Esophagus muscularis mucosa (tissue), 4 donors: ENCODE data around the gene UCK2. TPM values are rescaled to one million over a fixed set of nuclear protein-coding genes. Genes with fewer than 3 reads are reported as not detected.

Experiments
- DNase-seq: peaks from one replicate; pipeline ENCODE4 v3.0.0-alpha.2; 2017; ENCODE audit errors: extremely low spot score
- H3K27ac ChIP-seq, 4 donors: fragments of 200-600 bp; sonication (generic); replicated peaks in 1 of 4; 1 replicate in 3 of 4; 2 replicates in 1 of 4; pipeline ENCODE4 v1.5.1; 2016 to 2019; ENCODE audit warnings: mild to moderate bottlenecking in 1 of 4
- H3K27me3 ChIP-seq, 4 donors: fragments of 200-600 bp; sonication (generic); one replicate each; pipeline versions ENCODE4 v1.5.1 to v1.6.0; 2016 to 2019
- H3K36me3 ChIP-seq, 4 donors: fragments of 200-600 bp; sonication (generic); one replicate each; pipeline ENCODE4 v1.5.1; 2016 to 2019
- H3K4me1 ChIP-seq, 4 donors: fragments of 200-600 bp; sonication (generic); one replicate each; pipeline ENCODE4 v1.5.1; 2016 to 2019
- H3K4me3 ChIP-seq, 4 donors: fragments of 200-600 bp; sonication (generic); 1 replicate in 2 of 4; 2 replicates in 2 of 4; pipeline ENCODE4 v1.5.1; 2016 to 2019; ENCODE audit warnings: mild to moderate bottlenecking in 4 of 4, moderate library complexity in 1 of 4
- H3K9me3 ChIP-seq, 4 donors: fragments of 200-600 bp; sonication (generic); 1 replicate in 3 of 4; 2 replicates in 1 of 4; pipeline ENCODE4 v1.5.1; 2016 to 2019
- CTCF ChIP-seq, 3 experiments: fragments of 200-600 bp in 2 of 3; fragments of 450-650 bp in 1 of 3; sonication (generic) in 2 of 3; IDR thresholded peaks; one replicate each; pipeline ENCODE4 v1.5.1; 2017 to 2019; ENCODE audit warnings: antibody characterized with exemption in 3 of 3, mild to moderate bottlenecking in 2 of 3, moderate library complexity in 1 of 3
- EP300 ChIP-seq: sonication (generic); formaldehyde crosslinking; IDR thresholded peaks from one replicate; pipeline ENCODE4 v1.6.1; 2017; ENCODE audit warnings: antibody characterized with exemption
- POLR2A ChIP-seq: fragments of 450-650 bp; IDR thresholded peaks from one replicate; pipeline ENCODE4 v1.6.1; 2017; ENCODE audit warnings: antibody characterized with exemption, moderate library complexity, mild to moderate bottlenecking, low read depth
- POLR2AphosphoS5 ChIP-seq, 2 donors: sonication (generic); formaldehyde crosslinking; IDR thresholded peaks; one replicate each; pipeline ENCODE4 v1.6.1; 2017; ENCODE audit warnings: antibody characterized with exemption in 2 of 2
- WGBS: methylation state at CpG from one replicate; pipeline ENCODE4 v1.1.5; 2018; 5-methylcytosine and 5-hydroxymethylcytosine counted together
- intact Hi-C: fragments of 100-400 bp; cut with DNase I; formaldehyde crosslinking; loops from one replicate; pipeline ENCODE4 v1.15.1; 2023
- total RNA-seq, 4 donors: library from RNA; depleted of rRNA; stranded (reverse); fragments of >200 nt; gene quantifications; one replicate each; pipeline versions ENCODE4 v1.1.0 to v1.2.1, GENCODE V29; 2016

The UCK2 gene
- total RNA-seq, 4 donors from 2014 or later = 13.7 to 33.7 (median 31.0) TPM

GRCh38 chr1:165852871-165853270 is 25.5 kb downstream of the UCK2 start:
- intact Hi-C loops = no loop called here
- DNase-seq = no peak
- H3K4me1 ChIP-seq = peaks cover 0 to 18% (median 2%) of the 10 kb centered on the region in 4 donors
- no peaks in the 10 kb centered on the region for H3K36me3 ChIP-seq
- TF ChIP-seq POLR2A (no peak), CTCF (IDR thresholded peaks at IDR 0.05) (no peak)
- H3K4me3 ChIP-seq = no peak overlapping the region
- 93% methylated on average over 2 of the region's 2 CpGs for WGBS
- no peaks in the 10 kb centered on the region for H3K27me3 ChIP-seq
- no peak overlapping the region for H3K27ac ChIP-seq
- no peaks in the 10 kb centered on the region for H3K9me3 ChIP-seq

GRCh38 chr1:165853528-165854075 is 26.2 kb downstream of the UCK2 start:
- H3K27ac ChIP-seq = no peak overlapping the region
- H3K4me3 ChIP-seq = no peak overlapping the region
- peaks cover 0 to 24% (median 2%) of the 10 kb centered on the region in 4 donors for H3K4me1 ChIP-seq
- WGBS = 88% methylated on average over 2 of the region's 2 CpGs
- H3K36me3 ChIP-seq = no peaks in the 10 kb centered on the region
- intact Hi-C loops = no loop called here
- no peaks in the 10 kb centered on the region for H3K27me3 ChIP-seq
- no peak for TF ChIP-seq CTCF (IDR thresholded peaks at IDR 0.05)
- no peak for TF ChIP-seq POLR2AphosphoS5 (IDR thresholded peaks at IDR 0.05)
- no peak for TF ChIP-seq POLR2A
- no peak for TF ChIP-seq EP300
- no peak for DNase-seq
- H3K9me3 ChIP-seq = no peaks in the 10 kb centered on the region

- no peak overlapping the region for H3K27ac ChIP-seq
- WGBS = 94% methylated on average over 5 of the region's 7 CpGs
- H3K27me3 ChIP-seq = no peaks in the 10 kb centered on the region
- H3K9me3 ChIP-seq = no peaks in the 10 kb centered on the region
- peaks cover 0 to 22% (median 2%) of the 10 kb centered on the region in 4 donors for H3K4me1 ChIP-seq
- TF ChIP-seq POLR2A (no peak), EP300 (no peak), POLR2AphosphoS5 (IDR thresholded peaks at IDR 0.05) (no peak), CTCF (IDR thresholded peaks at IDR 0.05) (no peak)
- intact Hi-C loops = no loop called here
- H3K4me3 ChIP-seq = no peak overlapping the region
- H3K36me3 ChIP-seq = no peaks in the 10 kb centered on the region
- DNase-seq = no peak
These were observed 26.9 kb downstream of the UCK2 start for GRCh38 chr1:165854101-165854845.

GRCh38 chr1:165855010-165855838 is 27.8 kb downstream of the UCK2 start:
- H3K27me3 ChIP-seq = no peaks in the 10 kb centered on the region
- no peaks in the 10 kb centered on the region for H3K9me3 ChIP-seq
- H3K4me3 ChIP-seq = no peak overlapping the region
- WGBS = 90% methylated on average over 9 of the region's 9 CpGs
- intact Hi-C loops = no loop called here
- no peak overlapping the region for H3K27ac ChIP-seq
- TF ChIP-seq EP300 (no peak), POLR2A (no peak), CTCF (IDR thresholded peaks at IDR 0.05) (no peak), POLR2AphosphoS5 (IDR thresholded peaks at IDR 0.05) (no peak)
- no peaks in the 10 kb centered on the region for H3K36me3 ChIP-seq
- peaks cover 0 to 18% (median 2%) of the 10 kb centered on the region in 4 donors for H3K4me1 ChIP-seq
- no peak for DNase-seq
